Testis (tissue), 2 donors: ENCODE results near the gene KCNJ14.

Experiments
- POLR2A ChIP-seq: fragments of 450-650 bp; IDR thresholded peaks from one replicate; pipeline ENCODE4 v1.6.1; 2017; ENCODE audit warnings: antibody characterized with exemption, mild to moderate bottlenecking, moderate library complexity
- TF ChIP-seq, protein P1 (sequence below), 3 experiments: fragments of 450-650 bp in 2 of 3; fragments of 200-600 bp in 1 of 3; sonication (generic) in 1 of 3; IDR thresholded peaks; one replicate each; pipeline ENCODE4 v1.5.1; 2016 to 2019; ENCODE audit warnings: antibody characterized with exemption in 3 of 3, mild to moderate bottlenecking in 2 of 3, moderate library complexity in 1 of 3

DNA sequence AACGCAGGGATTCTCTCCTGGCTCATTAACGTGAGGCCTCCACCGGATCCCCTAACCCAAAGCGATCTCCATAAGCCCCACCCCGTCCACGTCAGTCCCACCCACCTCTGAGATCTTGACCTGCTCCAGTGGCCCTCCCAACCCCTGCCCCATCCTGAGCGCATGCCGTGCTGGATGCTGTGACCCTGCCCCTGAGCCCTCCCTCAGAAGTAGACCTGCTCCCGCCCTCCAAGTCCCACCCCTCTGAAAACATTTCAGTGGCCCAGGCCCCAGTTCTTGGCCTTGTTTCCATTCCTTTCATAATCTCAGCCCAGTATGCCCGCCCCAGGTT lies 36.4 kb downstream of the KCNJ14 start:
- TF ChIP-seq POLR2A: no peak
- TF ChIP-seq, protein P1, sequence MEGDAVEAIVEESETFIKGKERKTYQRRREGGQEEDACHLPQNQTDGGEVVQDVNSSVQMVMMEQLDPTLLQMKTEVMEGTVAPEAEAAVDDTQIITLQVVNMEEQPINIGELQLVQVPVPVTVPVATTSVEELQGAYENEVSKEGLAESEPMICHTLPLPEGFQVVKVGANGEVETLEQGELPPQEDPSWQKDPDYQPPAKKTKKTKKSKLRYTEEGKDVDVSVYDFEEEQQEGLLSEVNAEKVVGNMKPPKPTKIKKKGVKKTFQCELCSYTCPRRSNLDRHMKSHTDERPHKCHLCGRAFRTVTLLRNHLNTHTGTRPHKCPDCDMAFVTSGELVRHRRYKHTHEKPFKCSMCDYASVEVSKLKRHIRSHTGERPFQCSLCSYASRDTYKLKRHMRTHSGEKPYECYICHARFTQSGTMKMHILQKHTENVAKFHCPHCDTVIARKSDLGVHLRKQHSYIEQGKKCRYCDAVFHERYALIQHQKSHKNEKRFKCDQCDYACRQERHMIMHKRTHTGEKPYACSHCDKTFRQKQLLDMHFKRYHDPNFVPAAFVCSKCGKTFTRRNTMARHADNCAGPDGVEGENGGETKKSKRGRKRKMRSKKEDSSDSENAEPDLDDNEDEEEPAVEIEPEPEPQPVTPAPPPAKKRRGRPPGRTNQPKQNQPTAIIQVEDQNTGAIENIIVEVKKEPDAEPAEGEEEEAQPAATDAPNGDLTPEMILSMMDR (IDR thresholded peaks at IDR 0.05): no peak
